Mesenteric fat pad (tissue), 1 donor: ENCODE measurements around the gene TMEM174. TPM values are rescaled to one million over a fixed set of nuclear protein-coding genes. Genes with fewer than 3 reads are reported as not detected.

Experiments
- DNase-seq: peaks from one replicate; pipeline ENCODE4 v3.0.0-alpha.2; 2020; ENCODE audit warnings: low spot score
- total RNA-seq: library from RNA; stranded (reverse); fragmentation: NEBNext Ultra II Directional; extraction: Animal tissue kit (Norgen Biotek cat#: 25700); gene quantifications from one replicate; pipeline ENCODE4 v1.2.1, GENCODE V29; 2021
- donor health status: DM: yes; HTN: yes; CAD: no.

Gene TMEM174
- total RNA-seq, 1 donor from 2014 or later = not detected

GRCh38 chr5:73222173-73222572 lies 49.2 kb downstream of the TMEM174 start:
- no peak for DNase-seq

Other genes with a start within 250 kb of the TMEM174 start
- 37.3 TPM for gene FCHO2, start 217.2 kb upstream of the TMEM174 start, total RNA-seq
- gene TMEM171, start 52.6 kb upstream of the TMEM174 start, total RNA-seq = not detected